GM06990 (cell line): ENCODE data around the gene ZPBP2.

Experiments used
- DNase-seq: peaks from one replicate; pipeline ENCODE4 v3.0.0-alpha.2; 2011; ENCODE audit not compliant: insufficient read length; ENCODE audit errors: extremely low read depth
- H3K27me3 ChIP-seq: replicated peaks from 2 replicates; pipeline ENCODE4 v1.6.0; 2011; ENCODE audit warnings: low read length; ENCODE audit not compliant: control insufficient read depth, insufficient read depth
- H3K36me3 ChIP-seq: 2 replicates; pipeline ENCODE4 v1.5.1; 2011; ENCODE audit warnings: low read length; ENCODE audit not compliant: control insufficient read depth, insufficient read depth
- H3K4me3 ChIP-seq: replicated peaks from 2 replicates; pipeline ENCODE4 v1.5.1; 2011; ENCODE audit warnings: low read depth, mild to moderate bottlenecking, control low read depth, low read length
- TF ChIP-seq, protein P1 (sequence below): IDR thresholded peaks from 2 replicates; pipeline ENCODE4 v1.5.1; 2011; ENCODE audit warnings: low read length, control low read depth, mild to moderate bottlenecking, inconsistent platforms; ENCODE audit not compliant: insufficient read depth, poor library complexity, severe bottlenecking

Gene ZPBP2

DNA sequence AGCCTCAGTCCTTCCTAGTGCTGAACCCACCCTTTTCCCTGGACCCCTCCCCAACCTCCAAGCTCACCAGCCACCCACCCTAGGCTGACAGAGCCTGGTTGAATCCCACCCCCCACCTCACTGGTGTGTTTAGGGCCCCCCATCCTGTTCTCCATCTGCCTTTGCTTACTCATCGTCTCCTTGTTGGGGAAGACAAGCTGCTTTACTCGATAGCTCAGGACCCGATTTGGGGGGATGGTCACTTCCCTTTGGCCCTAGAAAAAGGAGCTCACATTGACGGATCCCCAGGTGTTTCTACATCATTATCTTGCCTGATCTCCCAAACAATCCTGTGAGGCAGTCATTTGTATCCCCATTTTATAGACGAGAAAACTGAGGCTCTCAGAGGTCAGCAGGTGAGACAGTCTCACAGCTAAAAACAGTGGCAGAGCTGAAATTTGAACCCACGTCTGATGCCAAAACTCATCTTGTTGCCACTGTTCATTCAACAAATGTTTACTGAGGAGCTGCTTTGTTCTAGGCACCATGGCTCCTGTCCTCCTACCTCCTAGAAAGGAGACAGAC, 40.9 kb downstream of the ZPBP2 start:
- Histone ChIP-seq H3K36me3 (peaks cover 9% of the 10 kb centered on the region), H3K27me3 (no peaks in the 10 kb centered on the region), H3K4me3 (no peak overlapping the region)
- no peak for DNase-seq
- TF ChIP-seq, protein P1, sequence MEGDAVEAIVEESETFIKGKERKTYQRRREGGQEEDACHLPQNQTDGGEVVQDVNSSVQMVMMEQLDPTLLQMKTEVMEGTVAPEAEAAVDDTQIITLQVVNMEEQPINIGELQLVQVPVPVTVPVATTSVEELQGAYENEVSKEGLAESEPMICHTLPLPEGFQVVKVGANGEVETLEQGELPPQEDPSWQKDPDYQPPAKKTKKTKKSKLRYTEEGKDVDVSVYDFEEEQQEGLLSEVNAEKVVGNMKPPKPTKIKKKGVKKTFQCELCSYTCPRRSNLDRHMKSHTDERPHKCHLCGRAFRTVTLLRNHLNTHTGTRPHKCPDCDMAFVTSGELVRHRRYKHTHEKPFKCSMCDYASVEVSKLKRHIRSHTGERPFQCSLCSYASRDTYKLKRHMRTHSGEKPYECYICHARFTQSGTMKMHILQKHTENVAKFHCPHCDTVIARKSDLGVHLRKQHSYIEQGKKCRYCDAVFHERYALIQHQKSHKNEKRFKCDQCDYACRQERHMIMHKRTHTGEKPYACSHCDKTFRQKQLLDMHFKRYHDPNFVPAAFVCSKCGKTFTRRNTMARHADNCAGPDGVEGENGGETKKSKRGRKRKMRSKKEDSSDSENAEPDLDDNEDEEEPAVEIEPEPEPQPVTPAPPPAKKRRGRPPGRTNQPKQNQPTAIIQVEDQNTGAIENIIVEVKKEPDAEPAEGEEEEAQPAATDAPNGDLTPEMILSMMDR, result no peak

GRCh38 chr17:39913989-39914388, 46.0 kb downstream of the ZPBP2 start:
- no peaks in the 10 kb centered on the region for H3K27me3 ChIP-seq
- H3K4me3 ChIP-seq, result no peak overlapping the region
- TF ChIP-seq, protein P1, result no peak
- H3K36me3 ChIP-seq, result peaks cover under 1% of the 10 kb centered on the region
- DNase-seq, result no peak

GRCh38 chr17:39915559-39915958, 47.6 kb downstream of the ZPBP2 start:
- DNase-seq, result no peak
- no peaks in the 10 kb centered on the region for H3K27me3 ChIP-seq
- TF ChIP-seq, protein P1, result no peak

GRCh38 chr17:39916918-39917317, 48.9 kb downstream of the ZPBP2 start:
- TF ChIP-seq, protein P1, result no peak
- no peak for DNase-seq
- Histone ChIP-seq H3K27me3 (no peaks in the 10 kb centered on the region), H3K4me3 (no peak overlapping the region), H3K36me3 (peaks cover 8% of the 10 kb centered on the region)

More at GRCh38 chr17:39915559-39915958, 47.6 kb downstream of the ZPBP2 start:
- no peak overlapping the region for H3K4me3 ChIP-seq
- peaks cover 5% of the 10 kb centered on the region for H3K36me3 ChIP-seq

DNA sequence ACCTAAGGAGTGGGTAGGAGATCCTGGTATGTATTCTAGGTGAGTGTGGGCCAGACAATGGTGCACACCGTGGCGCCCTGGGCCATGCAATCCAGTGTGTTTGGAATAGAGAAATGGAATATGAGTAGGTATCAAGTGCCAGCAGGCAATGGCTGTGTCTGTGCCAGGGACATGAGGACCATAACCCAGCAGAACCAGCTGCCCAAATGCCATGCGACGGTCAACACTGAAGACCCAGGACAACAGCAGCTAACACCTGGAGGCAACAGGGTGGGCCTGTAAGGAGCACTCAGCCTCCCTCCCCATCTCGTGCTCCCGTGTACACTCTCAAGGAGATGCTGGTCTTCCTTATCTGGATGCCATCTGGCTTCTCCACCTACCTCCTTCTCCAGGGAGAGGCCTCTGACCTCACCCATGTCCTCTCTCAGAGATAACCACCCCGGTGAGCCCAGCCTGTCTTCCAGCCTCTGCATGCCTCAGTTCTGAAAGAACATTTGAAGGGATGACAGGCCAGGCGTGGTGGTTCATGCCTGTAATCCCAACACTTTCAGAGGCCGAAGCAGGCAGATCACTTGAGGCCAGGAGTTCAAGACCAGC, 51.2 kb downstream of the ZPBP2 start:
- TF ChIP-seq, protein P1, result no peak
- DNase-seq, result no peak
- Histone ChIP-seq H3K4me3 (no peak overlapping the region), H3K36me3 (peaks cover 29% of the 10 kb centered on the region), H3K27me3 (no peaks in the 10 kb centered on the region)
